Measurements from ENCODE around the gene DBP.

Gene DBP

DNA sequence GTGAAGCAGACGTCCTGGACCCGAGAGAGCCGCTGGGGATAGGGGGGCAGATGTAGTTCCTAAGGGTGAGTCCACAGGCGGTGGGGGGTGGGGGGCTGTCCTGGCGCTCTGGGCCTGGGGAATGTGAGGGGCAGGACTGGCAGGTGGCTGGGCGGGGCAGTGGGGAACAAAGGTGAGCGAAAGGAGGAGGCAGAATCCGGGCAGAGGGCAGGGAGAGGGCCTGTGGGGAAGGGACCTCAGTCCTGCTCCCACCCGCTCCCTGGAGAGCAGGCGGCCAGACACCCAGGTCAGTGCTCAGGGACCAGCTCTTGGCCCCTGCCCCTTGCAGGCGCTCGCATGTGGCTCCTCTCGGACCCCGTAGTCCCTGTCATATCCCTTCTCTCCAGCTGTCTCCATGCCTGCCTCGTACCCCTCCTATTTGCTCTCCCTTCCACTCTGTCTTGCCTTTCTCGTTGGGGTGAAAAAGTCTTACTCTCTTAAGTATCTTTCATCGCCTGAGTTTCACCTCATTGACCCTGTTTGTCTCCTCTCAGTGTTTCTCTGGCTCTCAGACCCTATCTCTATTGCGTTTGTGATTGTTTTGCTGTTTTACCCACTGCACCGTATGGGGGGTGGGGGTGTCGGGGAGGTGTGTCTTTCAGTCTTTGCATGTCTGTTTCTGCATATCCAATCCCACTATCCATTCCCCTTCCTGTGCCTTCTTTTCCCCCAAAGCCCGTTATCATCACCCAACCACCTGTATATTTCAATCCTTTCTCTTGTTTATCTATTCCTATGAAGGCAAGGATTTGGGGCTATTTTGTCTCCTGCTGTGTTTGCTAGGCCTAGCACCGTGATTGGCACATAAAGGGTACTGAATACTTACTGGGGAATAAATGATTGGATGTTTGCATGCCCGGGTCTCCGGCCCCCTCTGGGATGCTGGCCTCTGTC is 12.1 kb downstream of the DBP start:
- DNase-seq = no peak

- peak; percentile 99 for DNase-seq
These were observed 13.0 kb downstream of the DBP start for GRCh38 chr19:48624067-48624594.

DNA sequence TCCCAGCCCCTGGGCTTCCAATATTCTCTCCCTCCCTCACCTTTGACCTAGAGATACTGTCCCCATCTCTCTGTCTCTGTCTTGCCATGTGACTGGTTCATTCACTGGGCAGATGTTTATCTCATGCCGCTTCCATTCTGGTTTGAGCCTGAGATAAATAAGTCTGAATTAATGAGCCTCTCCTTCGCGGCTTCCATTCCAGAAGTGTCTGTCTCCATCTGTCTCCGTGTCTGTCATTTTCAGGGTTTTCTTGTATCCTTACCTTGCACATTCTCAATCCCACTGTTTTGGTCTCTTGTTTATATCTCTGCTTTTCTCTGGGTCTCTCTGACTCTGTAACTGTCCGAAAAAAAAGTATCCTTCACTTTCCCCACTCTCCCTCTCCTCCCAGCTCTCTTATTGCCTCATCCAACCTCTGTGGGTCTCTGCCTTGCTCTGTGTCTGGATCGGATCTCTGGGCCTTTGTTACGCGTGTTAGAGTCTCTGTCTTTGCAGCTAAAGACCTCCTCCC is 13.6 kb downstream of the DBP start:
- DNase-seq = no peak

- no peak for DNase-seq
These were observed 17.2 kb downstream of the DBP start for GRCh38 chr19:48619692-48620585.

GRCh38 chr19:48618916-48619691 is 18.1 kb downstream of the DBP start, which contains the start of the genes RPL18 and SPHK2:
RPL18 (minus strand) TSS chr19:48619178; CDS start chr19:48619143, 35 bp downstream.
SPHK2 (plus strand) TSS chr19:48619506; CDS start chr19:48620515, 1,009 bp downstream.
- DNase-seq = peak; percentile 94

DNA sequence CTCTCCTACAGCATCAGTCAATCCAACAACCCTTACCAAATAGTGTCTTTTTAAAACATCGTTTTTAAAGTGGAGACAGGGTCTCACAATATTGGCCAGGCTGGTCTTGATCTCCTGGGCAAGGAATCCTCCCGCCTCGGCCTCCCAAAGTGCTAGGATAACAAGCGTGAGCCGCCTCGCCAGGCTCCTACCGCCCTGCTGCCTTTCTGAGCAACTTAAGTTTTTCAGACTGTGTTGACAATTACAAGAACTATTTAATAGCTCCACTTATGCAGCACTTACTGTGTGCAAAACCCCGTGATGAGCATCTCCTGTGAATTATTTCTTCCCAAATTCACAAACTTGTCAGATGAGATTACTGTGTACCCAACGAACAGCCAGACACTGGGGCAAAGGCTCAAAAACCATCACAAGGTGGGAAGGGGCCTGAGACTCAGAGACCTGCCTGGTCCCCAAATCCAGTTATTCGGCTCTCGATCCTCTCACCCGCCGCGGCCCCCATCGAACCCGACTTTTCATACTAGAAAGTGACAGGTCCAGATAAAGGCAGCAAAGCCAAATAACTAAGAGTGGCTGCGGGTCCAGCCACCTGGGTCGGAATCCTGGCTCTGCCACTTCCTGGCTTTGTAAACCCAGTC is 18.8 kb downstream of the DBP start:
- peak; percentile 42 for DNase-seq

DNA sequence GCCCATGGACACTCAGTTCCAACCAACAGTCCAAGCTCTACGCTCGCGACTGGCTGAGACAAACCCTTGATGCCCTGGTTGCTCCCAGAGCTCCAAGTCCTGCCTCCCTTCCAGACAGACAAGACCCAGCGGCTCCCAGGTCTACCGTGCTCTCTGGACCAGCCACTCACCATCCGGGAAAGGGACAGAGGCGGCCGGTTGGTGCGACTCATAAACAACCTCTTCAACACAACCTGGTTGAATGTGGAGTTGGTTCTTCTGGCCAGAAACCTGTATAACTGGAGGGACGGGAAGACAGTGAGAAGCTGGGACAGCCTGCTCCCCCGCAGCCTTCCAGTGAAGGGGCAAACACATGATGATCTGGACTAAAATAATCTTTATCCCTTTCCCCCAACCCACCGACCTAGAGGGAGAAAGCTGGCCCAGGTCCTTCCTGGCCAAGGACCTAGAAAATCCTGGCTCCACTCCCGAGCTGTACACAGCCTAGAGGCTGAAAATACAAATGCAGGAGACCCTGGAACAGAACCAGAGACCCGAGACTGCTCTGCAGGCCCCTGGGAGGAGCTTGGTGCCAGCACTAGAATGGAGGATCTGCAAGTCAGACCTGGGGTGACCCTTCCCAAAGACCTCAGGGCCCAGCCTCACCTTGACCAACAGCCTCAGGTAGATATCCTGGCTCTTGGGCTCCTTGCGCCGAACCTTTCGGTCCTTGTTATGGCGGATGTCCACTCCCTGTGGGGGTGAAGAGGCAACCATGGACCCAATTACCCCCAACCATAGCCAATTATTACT is 19.8 kb downstream of the DBP start:
- DNase-seq = no peak

DNA sequence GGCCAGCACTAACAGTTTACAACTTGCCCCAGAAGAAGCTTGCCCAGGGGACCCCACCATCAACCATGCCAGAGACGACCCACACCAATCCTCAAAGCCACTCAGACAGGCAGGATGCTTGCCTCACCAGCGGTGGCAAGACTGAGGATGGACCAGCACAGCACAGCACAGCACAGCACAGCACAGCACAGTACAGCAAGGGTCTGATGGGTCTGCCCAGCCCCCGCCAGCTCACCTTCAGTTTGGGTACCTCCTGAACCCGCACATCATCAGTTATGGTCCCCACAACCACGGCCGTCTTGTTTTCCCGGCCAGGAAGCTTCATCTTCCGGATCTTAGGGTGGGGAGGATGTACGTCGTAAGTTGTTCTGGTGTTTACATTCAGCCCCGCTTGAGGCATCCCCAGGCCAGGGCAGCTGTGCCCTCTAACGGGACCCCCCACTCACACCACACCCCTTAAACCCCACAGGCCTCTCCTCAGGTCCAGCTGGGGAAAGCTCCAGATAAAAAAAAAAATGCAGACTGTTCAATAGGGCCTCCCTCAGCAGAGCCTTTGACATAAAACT is 20.6 kb downstream of the DBP start:
- no peak for DNase-seq

GRCh38 chr19:48616041-48616436 is 21.1 kb downstream of the DBP start:
- DNase-seq = no peak

DNA sequence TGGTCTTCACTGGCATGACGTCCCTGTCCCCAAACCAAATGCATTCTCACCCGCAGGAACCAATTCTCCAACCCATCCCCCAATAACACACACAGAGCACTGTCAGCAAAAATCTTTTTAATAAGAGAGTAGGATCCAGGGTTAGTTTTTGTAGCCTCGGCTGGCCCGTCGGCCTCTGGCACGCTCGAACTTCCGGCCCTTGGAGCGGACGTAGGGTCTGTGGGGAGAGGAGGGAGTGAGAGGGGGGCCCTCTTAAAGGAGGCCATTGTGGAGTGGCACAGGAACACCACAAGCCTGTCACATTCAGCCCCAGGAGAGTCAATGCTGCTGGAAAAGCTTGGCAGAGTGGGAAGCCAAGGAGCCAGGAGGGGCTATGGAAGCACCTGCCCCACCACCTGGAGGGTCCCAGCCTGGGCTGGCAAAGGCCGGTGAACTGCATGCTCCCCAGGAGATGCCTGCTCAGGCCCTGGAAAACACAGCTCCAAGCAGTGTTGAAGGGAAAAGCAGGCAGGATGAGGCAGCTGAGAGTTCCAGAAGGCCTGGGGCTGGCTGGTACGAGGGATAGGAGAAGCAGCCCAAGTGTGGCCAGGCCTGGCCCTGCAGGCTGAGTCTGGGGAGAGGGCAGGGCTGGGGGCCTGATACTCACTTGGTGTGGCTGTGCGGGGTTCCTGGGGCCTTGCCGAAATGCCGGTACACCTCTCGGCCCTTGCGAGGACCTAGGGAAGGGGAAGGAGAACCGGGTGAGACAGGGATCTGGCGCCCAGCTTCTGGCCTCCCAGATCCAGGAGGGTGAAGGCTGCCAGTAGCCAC is 21.7 kb downstream of the DBP start:
- DNase-seq = no peak

- DNase-seq = no peak
These were observed 22.5 kb downstream of the DBP start, which contains the start of gene FAM83E for GRCh38 chr19:48614436-48615230. FAM83E (minus strand) TSS chr19:48615076; CDS start chr19:48613372, 1,704 bp downstream.

- DNase-seq = no peak
These were observed 23.2 kb downstream of the DBP start for GRCh38 chr19:48613852-48614435.

- no peak for DNase-seq
These were observed 23.9 kb downstream of the DBP start for GRCh38 chr19:48613024-48613851.

DNA sequence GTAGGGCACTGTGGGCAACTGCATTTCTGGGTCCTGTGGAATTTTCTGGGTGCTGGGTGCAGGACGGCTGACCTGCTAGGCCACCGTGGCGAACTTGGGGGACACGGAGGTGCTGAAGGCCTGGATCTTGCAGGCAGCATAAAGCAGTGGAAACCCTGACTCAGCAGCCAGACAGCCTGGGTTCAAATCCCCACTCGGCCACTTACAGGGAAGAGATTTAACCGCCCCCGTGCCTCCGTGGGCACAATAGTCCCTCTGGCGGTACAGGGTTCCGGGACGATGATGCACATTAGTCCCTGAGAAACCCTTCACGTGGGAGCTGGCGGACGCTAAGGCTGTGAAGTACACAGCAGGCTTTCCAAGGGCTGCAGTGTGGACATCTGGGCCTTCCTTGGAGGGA is 25.3 kb downstream of the DBP start:
- DNase-seq = no peak

DNA sequence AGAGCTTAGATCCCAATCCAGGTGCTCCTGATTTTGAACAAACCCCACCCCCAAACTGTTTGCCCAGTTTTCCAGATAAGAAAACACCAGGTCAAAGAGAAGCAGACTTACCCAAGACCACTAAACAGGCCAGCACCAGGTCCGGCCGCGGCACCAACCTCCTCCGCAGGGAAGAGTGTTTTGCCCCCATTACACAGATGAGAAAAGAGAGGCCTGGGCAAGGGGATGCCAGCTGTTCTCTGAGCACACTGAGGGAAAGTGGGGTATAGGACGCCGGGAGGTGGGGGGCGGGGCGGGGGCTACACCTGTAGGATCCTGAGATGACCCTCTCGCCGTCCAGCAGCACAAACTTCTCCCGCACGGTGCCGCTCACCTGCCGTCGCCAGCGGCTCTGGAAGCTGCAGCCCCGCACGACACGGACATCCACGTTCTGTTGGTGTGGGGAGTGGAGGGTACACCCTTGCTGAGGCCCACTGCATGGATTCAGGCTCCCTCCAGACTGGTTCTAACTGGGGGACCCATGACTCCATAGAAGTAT is 27.5 kb downstream of the DBP start:
- DNase-seq = no peak

GRCh38 chr19:48608798-48609263 is 28.3 kb downstream of the DBP start:
- peak; percentile 38 for DNase-seq

GRCh38 chr19:48607359-48607755 is 29.8 kb downstream of the DBP start:
- DNase-seq = no peak
